Activated CD4-positive, alpha-beta T cell treated with anti-CD3 and anti-CD28 coated beads for 48 hours (primary cell): Measurements from ENCODE around the gene CTDP1.
A peak's percentile ranks its signal among the peaks of the same experiment; 100 is the strongest.
"Not testable (repeated sequence)": the region's sequence is repeated elsewhere in the genome, so short reads cannot be mapped to it uniquely, and the experiment has no call there.

ENCODE experiments used
- DNase-seq: peaks from one replicate; pipeline ENCODE4 v3.0.0-alpha.2; 2020

The CTDP1 gene

GRCh38 chr18:79683626-79684282, 4.2 kb downstream of the CTDP1 start:
- DNase-seq: no peak

GRCh38 chr18:79684283-79684631, 4.7 kb downstream of the CTDP1 start:
- DNase-seq: peak; percentile 32

GRCh38 chr18:79684787-79685186, 5.2 kb downstream of the CTDP1 start:
- DNase-seq: no peak

- peak; percentile 48 for DNase-seq
These were observed 5.7 kb downstream of the CTDP1 start for GRCh38 chr18:79685281-79685680.

GRCh38 chr18:79685971-79686370, 6.4 kb downstream of the CTDP1 start:
- no peak for DNase-seq

- DNase-seq: peak; percentile 31
These were observed 8.2 kb downstream of the CTDP1 start for GRCh38 chr18:79687806-79688205.

GRCh38 chr18:79690071-79690470, 10.5 kb downstream of the CTDP1 start:
- DNase-seq: no peak

GRCh38 chr18:79690586-79691482, 11.2 kb downstream of the CTDP1 start:
- peak; percentile 31 for DNase-seq

GRCh38 chr18:79692056-79692455, 12.5 kb downstream of the CTDP1 start:
- DNase-seq: no peak

- DNase-seq: no peak
These were observed 13.3 kb downstream of the CTDP1 start for GRCh38 chr18:79692886-79693285.

GRCh38 chr18:79693561-79694205, 14.1 kb downstream of the CTDP1 start:
- no peak for DNase-seq

- DNase-seq: not testable (repeated sequence)
These were observed 14.7 kb downstream of the CTDP1 start for GRCh38 chr18:79694206-79694894.

GRCh38 chr18:79694895-79695213, 15.3 kb downstream of the CTDP1 start:
- no peak for DNase-seq

GRCh38 chr18:79695269-79695668, 15.7 kb downstream of the CTDP1 start:
- DNase-seq: no peak

GRCh38 chr18:79695856-79696850, 16.6 kb downstream of the CTDP1 start:
- DNase-seq: no peak

- no peak for DNase-seq
These were observed 17.6 kb downstream of the CTDP1 start for GRCh38 chr18:79697178-79697577.

GRCh38 chr18:79697976-79698375, 18.4 kb downstream of the CTDP1 start:
- no peak for DNase-seq

- no peak for DNase-seq
These were observed 19.2 kb downstream of the CTDP1 start for GRCh38 chr18:79698668-79699335.

- no peak for DNase-seq
These were observed 20.1 kb downstream of the CTDP1 start for GRCh38 chr18:79699653-79700052.

- no peak for DNase-seq
These were observed 23.3 kb downstream of the CTDP1 start for GRCh38 chr18:79702906-79703305.

GRCh38 chr18:79704631-79705030, 25.0 kb downstream of the CTDP1 start:
- no peak for DNase-seq

GRCh38 chr18:79705272-79705671, 25.7 kb downstream of the CTDP1 start:
- DNase-seq: no peak
